HEK293 (cell line): ENCODE measurements around the gene PDIA5.

Experiments
- GLIS2 ChIP-seq: fragments of 450-650 bp; formaldehyde crosslinking; IDR thresholded peaks from 2 replicates; pipeline ENCODE4 v1.5.1; 2016; ENCODE audit warnings: missing biosample characterization, missing genetic modification characterization
- SALL2 ChIP-seq: fragments of 450-650 bp; formaldehyde crosslinking; IDR thresholded peaks from 2 replicates; pipeline ENCODE4 v1.5.0; 2017; ENCODE audit warnings: missing biosample characterization, mild to moderate bottlenecking, missing genetic modification characterization, borderline replicate concordance
- TCF7L2 ChIP-seq: IDR thresholded peaks from 2 replicates; pipeline ENCODE4 v1.6.1; 2011; ENCODE audit warnings: low read depth, mild to moderate bottlenecking, inconsistent platforms, low read length, moderate library complexity, borderline replicate concordance
- ZNF274 ChIP-seq, 2 experiments: fragments of 200-500 bp in 1 of 2; fragments of 450-650 bp in 1 of 2; sonication (Bioruptor generic) in 1 of 2; formaldehyde crosslinking in 1 of 2; IDR thresholded peaks; 2 replicates each; pipeline versions ENCODE4 v1.5.1 to v1.6.1; 2014 to 2016; ENCODE audit warnings: borderline replicate concordance in 1 of 2, inconsistent platforms in 1 of 2, low read length in 1 of 2, missing biosample characterization in 1 of 2, missing genetic modification characterization in 1 of 2
- ZNF670 ChIP-seq: fragments of 450-650 bp; formaldehyde crosslinking; IDR thresholded peaks from 2 replicates; pipeline ENCODE4 v1.5.1; 2016; ENCODE audit warnings: missing biosample characterization, missing genetic modification characterization, low read depth
- TF ChIP-seq, protein P1 (sequence below): fragments of 450-650 bp; formaldehyde crosslinking; IDR thresholded peaks from 2 replicates; pipeline ENCODE4 v1.5.1; 2016; ENCODE audit warnings: missing biosample characterization, missing genetic modification characterization
- TF ChIP-seq, protein P2 (sequence below): fragments of 450-650 bp; formaldehyde crosslinking; IDR thresholded peaks from 2 replicates; pipeline ENCODE4 v1.5.1; 2016; ENCODE audit warnings: missing biosample characterization, missing genetic modification characterization
- TF ChIP-seq, protein P3 (sequence below): sonication (generic); formaldehyde crosslinking; IDR thresholded peaks from 2 replicates; pipeline ENCODE4 v1.8.1; 2022; ENCODE audit warnings: mild to moderate bottlenecking, moderate library complexity, missing genetic modification reagents
- TF ChIP-seq, protein P4 (sequence below): fragments of 450-650 bp; IDR thresholded peaks from 2 replicates; pipeline ENCODE4 v1.5.1; 2018; ENCODE audit warnings: missing biosample characterization, missing genetic modification characterization
- TF ChIP-seq, protein P5 (sequence below): fragments of 450-650 bp; formaldehyde crosslinking; IDR thresholded peaks from 2 replicates; pipeline ENCODE4 v1.5.0; 2017; ENCODE audit warnings: missing biosample characterization, missing genetic modification characterization, borderline replicate concordance
- TF ChIP-seq, protein P6 (sequence below): IDR thresholded peaks from 2 replicates; pipeline ENCODE4 v1.6.1; 2011; ENCODE audit warnings: mild to moderate bottlenecking, low read depth, low read length, borderline replicate concordance

DNA sequence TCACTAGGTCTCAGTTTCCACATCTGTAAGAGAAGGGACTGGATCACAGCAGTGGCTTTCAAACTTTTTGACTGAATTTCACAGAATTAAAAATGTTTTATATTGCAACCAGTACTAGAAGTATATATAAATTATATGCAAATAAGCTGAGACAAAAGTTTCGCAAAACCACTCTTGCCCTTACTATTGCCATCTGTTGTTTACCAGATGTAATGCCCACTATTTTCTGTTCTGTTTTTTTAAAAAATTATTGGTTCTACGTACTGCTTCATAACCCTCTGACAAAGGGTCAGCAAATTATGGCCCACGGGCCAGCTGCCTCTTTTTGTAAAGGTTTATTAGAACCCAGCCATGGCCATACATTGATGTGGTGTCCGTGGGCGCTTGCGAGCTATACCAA lies 44.8 kb downstream of the PDIA5 start:
- TF ChIP-seq, protein P1, sequence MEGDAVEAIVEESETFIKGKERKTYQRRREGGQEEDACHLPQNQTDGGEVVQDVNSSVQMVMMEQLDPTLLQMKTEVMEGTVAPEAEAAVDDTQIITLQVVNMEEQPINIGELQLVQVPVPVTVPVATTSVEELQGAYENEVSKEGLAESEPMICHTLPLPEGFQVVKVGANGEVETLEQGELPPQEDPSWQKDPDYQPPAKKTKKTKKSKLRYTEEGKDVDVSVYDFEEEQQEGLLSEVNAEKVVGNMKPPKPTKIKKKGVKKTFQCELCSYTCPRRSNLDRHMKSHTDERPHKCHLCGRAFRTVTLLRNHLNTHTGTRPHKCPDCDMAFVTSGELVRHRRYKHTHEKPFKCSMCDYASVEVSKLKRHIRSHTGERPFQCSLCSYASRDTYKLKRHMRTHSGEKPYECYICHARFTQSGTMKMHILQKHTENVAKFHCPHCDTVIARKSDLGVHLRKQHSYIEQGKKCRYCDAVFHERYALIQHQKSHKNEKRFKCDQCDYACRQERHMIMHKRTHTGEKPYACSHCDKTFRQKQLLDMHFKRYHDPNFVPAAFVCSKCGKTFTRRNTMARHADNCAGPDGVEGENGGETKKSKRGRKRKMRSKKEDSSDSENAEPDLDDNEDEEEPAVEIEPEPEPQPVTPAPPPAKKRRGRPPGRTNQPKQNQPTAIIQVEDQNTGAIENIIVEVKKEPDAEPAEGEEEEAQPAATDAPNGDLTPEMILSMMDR (tag by site-specific recombination) = no peak
- TF ChIP-seq, protein P2, sequence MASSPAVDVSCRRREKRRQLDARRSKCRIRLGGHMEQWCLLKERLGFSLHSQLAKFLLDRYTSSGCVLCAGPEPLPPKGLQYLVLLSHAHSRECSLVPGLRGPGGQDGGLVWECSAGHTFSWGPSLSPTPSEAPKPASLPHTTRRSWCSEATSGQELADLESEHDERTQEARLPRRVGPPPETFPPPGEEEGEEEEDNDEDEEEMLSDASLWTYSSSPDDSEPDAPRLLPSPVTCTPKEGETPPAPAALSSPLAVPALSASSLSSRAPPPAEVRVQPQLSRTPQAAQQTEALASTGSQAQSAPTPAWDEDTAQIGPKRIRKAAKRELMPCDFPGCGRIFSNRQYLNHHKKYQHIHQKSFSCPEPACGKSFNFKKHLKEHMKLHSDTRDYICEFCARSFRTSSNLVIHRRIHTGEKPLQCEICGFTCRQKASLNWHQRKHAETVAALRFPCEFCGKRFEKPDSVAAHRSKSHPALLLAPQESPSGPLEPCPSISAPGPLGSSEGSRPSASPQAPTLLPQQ (tag by site-specific recombination) = no peak
- TF ChIP-seq GLIS2 (tag by site-specific recombination) (no peak), ZNF274 (IDR thresholded peaks at IDR 0.05; ENCODE audit: low read length) (no peak), ZNF274 (tag by site-specific recombination; IDR thresholded peaks at IDR 0.05; ENCODE audit: borderline replicate concordance) (no peak), SALL2 (tag by site-specific recombination) (no peak), TCF7L2 (no peak), ZNF670 (no peak)
- TF ChIP-seq, protein P3, sequence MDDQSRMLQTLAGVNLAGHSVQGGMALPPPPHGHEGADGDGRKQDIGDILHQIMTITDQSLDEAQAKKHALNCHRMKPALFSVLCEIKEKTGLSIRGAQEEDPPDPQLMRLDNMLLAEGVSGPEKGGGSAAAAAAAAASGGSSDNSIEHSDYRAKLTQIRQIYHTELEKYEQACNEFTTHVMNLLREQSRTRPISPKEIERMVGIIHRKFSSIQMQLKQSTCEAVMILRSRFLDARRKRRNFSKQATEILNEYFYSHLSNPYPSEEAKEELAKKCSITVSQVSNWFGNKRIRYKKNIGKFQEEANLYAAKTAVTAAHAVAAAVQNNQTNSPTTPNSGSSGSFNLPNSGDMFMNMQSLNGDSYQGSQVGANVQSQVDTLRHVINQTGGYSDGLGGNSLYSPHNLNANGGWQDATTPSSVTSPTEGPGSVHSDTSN (CRISPR knock-in tag) = no peak
- TF ChIP-seq, protein P4, sequence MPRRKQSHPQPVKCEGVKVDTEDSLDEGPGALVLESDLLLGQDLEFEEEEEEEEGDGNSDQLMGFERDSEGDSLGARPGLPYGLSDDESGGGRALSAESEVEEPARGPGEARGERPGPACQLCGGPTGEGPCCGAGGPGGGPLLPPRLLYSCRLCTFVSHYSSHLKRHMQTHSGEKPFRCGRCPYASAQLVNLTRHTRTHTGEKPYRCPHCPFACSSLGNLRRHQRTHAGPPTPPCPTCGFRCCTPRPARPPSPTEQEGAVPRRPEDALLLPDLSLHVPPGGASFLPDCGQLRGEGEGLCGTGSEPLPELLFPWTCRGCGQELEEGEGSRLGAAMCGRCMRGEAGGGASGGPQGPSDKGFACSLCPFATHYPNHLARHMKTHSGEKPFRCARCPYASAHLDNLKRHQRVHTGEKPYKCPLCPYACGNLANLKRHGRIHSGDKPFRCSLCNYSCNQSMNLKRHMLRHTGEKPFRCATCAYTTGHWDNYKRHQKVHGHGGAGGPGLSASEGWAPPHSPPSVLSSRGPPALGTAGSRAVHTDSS (tag by site-specific recombination) = no peak
- TF ChIP-seq, protein P5, sequence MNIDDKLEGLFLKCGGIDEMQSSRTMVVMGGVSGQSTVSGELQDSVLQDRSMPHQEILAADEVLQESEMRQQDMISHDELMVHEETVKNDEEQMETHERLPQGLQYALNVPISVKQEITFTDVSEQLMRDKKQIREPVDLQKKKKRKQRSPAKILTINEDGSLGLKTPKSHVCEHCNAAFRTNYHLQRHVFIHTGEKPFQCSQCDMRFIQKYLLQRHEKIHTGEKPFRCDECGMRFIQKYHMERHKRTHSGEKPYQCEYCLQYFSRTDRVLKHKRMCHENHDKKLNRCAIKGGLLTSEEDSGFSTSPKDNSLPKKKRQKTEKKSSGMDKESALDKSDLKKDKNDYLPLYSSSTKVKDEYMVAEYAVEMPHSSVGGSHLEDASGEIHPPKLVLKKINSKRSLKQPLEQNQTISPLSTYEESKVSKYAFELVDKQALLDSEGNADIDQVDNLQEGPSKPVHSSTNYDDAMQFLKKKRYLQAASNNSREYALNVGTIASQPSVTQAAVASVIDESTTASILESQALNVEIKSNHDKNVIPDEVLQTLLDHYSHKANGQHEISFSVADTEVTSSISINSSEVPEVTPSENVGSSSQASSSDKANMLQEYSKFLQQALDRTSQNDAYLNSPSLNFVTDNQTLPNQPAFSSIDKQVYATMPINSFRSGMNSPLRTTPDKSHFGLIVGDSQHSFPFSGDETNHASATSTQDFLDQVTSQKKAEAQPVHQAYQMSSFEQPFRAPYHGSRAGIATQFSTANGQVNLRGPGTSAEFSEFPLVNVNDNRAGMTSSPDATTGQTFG (tag by site-specific recombination) = no peak
- TF ChIP-seq, protein P6, sequence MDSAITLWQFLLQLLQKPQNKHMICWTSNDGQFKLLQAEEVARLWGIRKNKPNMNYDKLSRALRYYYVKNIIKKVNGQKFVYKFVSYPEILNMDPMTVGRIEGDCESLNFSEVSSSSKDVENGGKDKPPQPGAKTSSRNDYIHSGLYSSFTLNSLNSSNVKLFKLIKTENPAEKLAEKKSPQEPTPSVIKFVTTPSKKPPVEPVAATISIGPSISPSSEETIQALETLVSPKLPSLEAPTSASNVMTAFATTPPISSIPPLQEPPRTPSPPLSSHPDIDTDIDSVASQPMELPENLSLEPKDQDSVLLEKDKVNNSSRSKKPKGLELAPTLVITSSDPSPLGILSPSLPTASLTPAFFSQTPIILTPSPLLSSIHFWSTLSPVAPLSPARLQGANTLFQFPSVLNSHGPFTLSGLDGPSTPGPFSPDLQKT = no peak
